ENCODE results near the gene HDAC4.

Gene HDAC4

GRCh38 chr2:239396881-239397681 lies 3.7 kb downstream of the HDAC4 start:
- no peaks in the 10 kb centered on the region for H3K27me3 ChIP-seq (ENCODE audit: insufficient read depth, low read length)
- no peaks in the 10 kb centered on the region for H3K36me3 ChIP-seq (ENCODE audit: insufficient read depth, low read length)
- no peak overlapping the region for H3K9ac ChIP-seq (ENCODE audit: low read length)
- H3F3A ChIP-seq (ENCODE audit: insufficient read depth, low read length): no peaks in the 10 kb centered on the region
- H3K79me2 ChIP-seq (ENCODE audit: insufficient read depth, low read length): no peaks in the 10 kb centered on the region
- peaks cover 17% of the 10 kb centered on the region for H3K4me1 ChIP-seq (ENCODE audit: insufficient read depth, low read length, severe bottlenecking)
- H3K4me3 ChIP-seq (ENCODE audit: low read depth, low read length, poor library complexity, severe bottlenecking): no peak overlapping the region
- no peaks in the 10 kb centered on the region for H3K9me3 ChIP-seq (ENCODE audit: low read length)
- H4K20me1 ChIP-seq (ENCODE audit: insufficient read depth, low read length): no peaks in the 10 kb centered on the region
- H3K4me2 ChIP-seq (ENCODE audit: low read length): no peak overlapping the region
- H2AFZ ChIP-seq (ENCODE audit: low read length): no peak overlapping the region
- no peaks in the 10 kb centered on the region for H3K9me2 ChIP-seq (ENCODE audit: low read depth, low read length)
- no peak overlapping the region for H3K27ac ChIP-seq (ENCODE audit: low read depth, low read length, poor library complexity, severe bottlenecking)
- TF ChIP-seq CTCF (IDR thresholded peaks at IDR 0.05; ENCODE audit: low read length) (peak; percentile 45; the same call in 1 of the 2 replicates), EZH2 (IDR thresholded peaks at IDR 0.05; ENCODE audit: borderline replicate concordance, low read length) (no peak)

GRCh38 chr2:239395524-239395923 lies 5.3 kb downstream of the HDAC4 start:
- Histone ChIP-seq H3K27ac (ENCODE audit: low read depth, low read length, poor library complexity, severe bottlenecking) (no peak overlapping the region), H3K4me1 (ENCODE audit: insufficient read depth, low read length, severe bottlenecking) (peaks cover 10% of the 10 kb centered on the region), H3K9me3 (ENCODE audit: low read length) (no peaks in the 10 kb centered on the region), H3K4me2 (ENCODE audit: low read length) (no peak overlapping the region), H3F3A (ENCODE audit: insufficient read depth, low read length) (no peaks in the 10 kb centered on the region), H3K4me3 (ENCODE audit: low read depth, low read length, poor library complexity, severe bottlenecking) (no peak overlapping the region), H3K79me2 (ENCODE audit: insufficient read depth, low read length) (no peaks in the 10 kb centered on the region), H3K27me3 (ENCODE audit: insufficient read depth, low read length) (no peaks in the 10 kb centered on the region), H3K9ac (ENCODE audit: low read length) (no peak overlapping the region), H3K9me2 (ENCODE audit: low read depth, low read length) (no peaks in the 10 kb centered on the region), H3K36me3 (ENCODE audit: insufficient read depth, low read length) (no peaks in the 10 kb centered on the region), H4K20me1 (ENCODE audit: insufficient read depth, low read length) (no peaks in the 10 kb centered on the region), H2AFZ (ENCODE audit: low read length) (no peak overlapping the region)
- no peak for TF ChIP-seq CTCF (IDR thresholded peaks at IDR 0.05; ENCODE audit: low read length)
- TF ChIP-seq EZH2 (IDR thresholded peaks at IDR 0.05; ENCODE audit: borderline replicate concordance, low read length): no peak

GRCh38 chr2:239394978-239395377 lies 5.8 kb downstream of the HDAC4 start:
- H3K9me3 ChIP-seq (ENCODE audit: low read length): no peaks in the 10 kb centered on the region
- H3K9ac ChIP-seq (ENCODE audit: low read length): no peak overlapping the region
- H3K4me2 ChIP-seq (ENCODE audit: low read length): no peak overlapping the region
- no peak overlapping the region for H3K4me3 ChIP-seq (ENCODE audit: low read depth, low read length, poor library complexity, severe bottlenecking)
- H2AFZ ChIP-seq (ENCODE audit: low read length): no peak overlapping the region
- no peaks in the 10 kb centered on the region for H3K79me2 ChIP-seq (ENCODE audit: insufficient read depth, low read length)
- H3K4me1 ChIP-seq (ENCODE audit: insufficient read depth, low read length, severe bottlenecking): peaks cover 9% of the 10 kb centered on the region
- no peaks in the 10 kb centered on the region for H4K20me1 ChIP-seq (ENCODE audit: insufficient read depth, low read length)
- no peaks in the 10 kb centered on the region for H3K9me2 ChIP-seq (ENCODE audit: low read depth, low read length)
- H3K36me3 ChIP-seq (ENCODE audit: insufficient read depth, low read length): no peaks in the 10 kb centered on the region
- H3K27me3 ChIP-seq (ENCODE audit: insufficient read depth, low read length): no peaks in the 10 kb centered on the region
- H3F3A ChIP-seq (ENCODE audit: insufficient read depth, low read length): no peaks in the 10 kb centered on the region
- no peak for TF ChIP-seq CTCF (IDR thresholded peaks at IDR 0.05; ENCODE audit: low read length)
- TF ChIP-seq EZH2 (IDR thresholded peaks at IDR 0.05; ENCODE audit: borderline replicate concordance, low read length): no peak
- no peak overlapping the region for H3K27ac ChIP-seq (ENCODE audit: low read depth, low read length, poor library complexity, severe bottlenecking)
